GM12891 (cell line): ENCODE results near the gene CCDC177.

Experiments used
- PAX5 ChIP-seq: IDR thresholded peaks from 2 replicates; pipeline ENCODE4 v1.6.1; 2011; ENCODE audit warnings: low read length, moderate library complexity, mild to moderate bottlenecking; ENCODE audit not compliant: insufficient read depth, severe bottlenecking
- POLR2A ChIP-seq: IDR thresholded peaks from 2 replicates; pipeline ENCODE4 v1.6.1; 2011; ENCODE audit warnings: low read depth, low read length, control low read depth
- POLR2AphosphoS5 ChIP-seq: IDR thresholded peaks from 2 replicates; pipeline ENCODE4 v1.6.1; 2011; ENCODE audit warnings: low read depth, low read length, control low read depth
- POU2F2 ChIP-seq: IDR thresholded peaks from 2 replicates; pipeline ENCODE4 v1.6.1; 2011; ENCODE audit warnings: low read depth, mild to moderate bottlenecking, control low read depth, low read length, moderate library complexity
- SPI1 ChIP-seq: IDR thresholded peaks from 2 replicates; pipeline ENCODE4 v1.6.1; 2011; ENCODE audit warnings: low read depth, low read length, control low read depth
- TAF1 ChIP-seq: IDR thresholded peaks from 2 replicates; pipeline ENCODE4 v1.6.1; 2011; ENCODE audit warnings: low read depth, low read length, control low read depth

DNA sequence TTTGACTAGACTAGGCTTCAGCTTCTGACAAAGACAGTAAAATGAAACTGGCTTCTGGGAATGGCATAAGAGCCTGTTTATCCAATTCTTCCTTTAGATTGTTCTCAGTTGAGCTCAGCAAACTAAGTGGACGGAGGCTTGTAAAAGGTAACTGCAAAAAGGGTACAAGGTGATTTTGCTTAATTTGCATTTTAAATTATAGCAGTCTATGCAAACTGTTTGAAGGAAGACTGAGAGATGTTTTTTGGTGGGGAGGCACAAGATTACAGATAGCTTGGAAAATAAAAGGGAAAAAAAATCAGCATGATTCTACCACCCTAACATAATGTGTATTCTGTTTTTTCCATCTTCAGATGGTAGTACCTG lies 41.7 kb upstream of the CCDC177 start:
- TF ChIP-seq POLR2A: no peak
- no peak for TF ChIP-seq TAF1
- TF ChIP-seq POLR2AphosphoS5: no peak
- no peak for TF ChIP-seq PAX5
- no peak for TF ChIP-seq SPI1
- no peak for TF ChIP-seq POU2F2
